ENCODE data around the gene FBXO17. TPM values are rescaled to one million over a fixed set of nuclear protein-coding genes. Genes with fewer than 3 reads are reported as not detected.

FBXO17 gene
- total and polyA plus RNA-seq, 2 of the 13 experiments (the other 11 are each of a cell fraction or from before 2014, with no cell fraction given) = 22.1 to 58.7 TPM

GRCh38 chr19:38899447-38900201 lies 75.9 kb downstream of the FBXO17 start, which contains the start of the genes NFKBIB and SIRT2 (continued):
- TF ChIP-seq ZBTB39 (CRISPR knock-in tag; IDR thresholded peaks at IDR 0.05) (no peak), HDAC6 (IDR thresholded peaks at IDR 0.05; ENCODE audit: low read depth, low read length) (no peak), TFE3 (CRISPR knock-in tag; IDR thresholded peaks at IDR 0.05) (peak; percentile 39; the same call in 1 of the 2 replicates), ZFP91 (CRISPR knock-in tag; IDR thresholded peaks at IDR 0.05; ENCODE audit: borderline replicate concordance) (peak; percentile 80; the same call in 1 of the 2 replicates), TCF7 (IDR thresholded peaks at IDR 0.05; ENCODE audit: low read depth) (0 out of 2 replicates have a peak, but pooled peaks have one; percentile 10), ARNT (IDR thresholded peaks at IDR 0.05) (no peak), ZNF180 (CRISPR knock-in tag; IDR thresholded peaks at IDR 0.05; ENCODE audit: borderline replicate concordance, low read depth) (no peak), ZFX (CRISPR knock-in tag; IDR thresholded peaks at IDR 0.05; ENCODE audit: low read depth) (peak; percentile 85), HIVEP1 (CRISPR knock-in tag; IDR thresholded peaks at IDR 0.05) (peak; percentile 96), ATM (IDR thresholded peaks at IDR 0.05; ENCODE audit: borderline replicate concordance) (no peak)
- TF ChIP-seq, protein P1, sequence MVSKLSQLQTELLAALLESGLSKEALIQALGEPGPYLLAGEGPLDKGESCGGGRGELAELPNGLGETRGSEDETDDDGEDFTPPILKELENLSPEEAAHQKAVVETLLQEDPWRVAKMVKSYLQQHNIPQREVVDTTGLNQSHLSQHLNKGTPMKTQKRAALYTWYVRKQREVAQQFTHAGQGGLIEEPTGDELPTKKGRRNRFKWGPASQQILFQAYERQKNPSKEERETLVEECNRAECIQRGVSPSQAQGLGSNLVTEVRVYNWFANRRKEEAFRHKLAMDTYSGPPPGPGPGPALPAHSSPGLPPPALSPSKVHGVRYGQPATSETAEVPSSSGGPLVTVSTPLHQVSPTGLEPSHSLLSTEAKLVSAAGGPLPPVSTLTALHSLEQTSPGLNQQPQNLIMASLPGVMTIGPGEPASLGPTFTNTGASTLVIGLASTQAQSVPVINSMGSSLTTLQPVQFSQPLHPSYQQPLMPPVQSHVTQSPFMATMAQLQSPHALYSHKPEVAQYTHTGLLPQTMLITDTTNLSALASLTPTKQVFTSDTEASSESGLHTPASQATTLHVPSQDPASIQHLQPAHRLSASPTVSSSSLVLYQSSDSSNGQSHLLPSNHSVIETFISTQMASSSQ (IDR thresholded peaks at IDR 0.05; ENCODE audit: low read depth) = no peak
- TF ChIP-seq, protein P1 (CRISPR knock-in tag; IDR thresholded peaks at IDR 0.05; ENCODE audit: borderline replicate concordance) = no peak; the same call in 1 of the 2 replicates
